HG03045 (cell line): ENCODE results near the gene PRRG2.

Experiments
- ATAC-seq: cut with Tn5 transposase; IDR thresholded peaks from one replicate; pipeline ENCODE4 v1.9.1; 2021; ENCODE audit warnings: mild to moderate bottlenecking, moderate library complexity; ENCODE audit not compliant: unreplicated experiment

The PRRG2 gene

DNA sequence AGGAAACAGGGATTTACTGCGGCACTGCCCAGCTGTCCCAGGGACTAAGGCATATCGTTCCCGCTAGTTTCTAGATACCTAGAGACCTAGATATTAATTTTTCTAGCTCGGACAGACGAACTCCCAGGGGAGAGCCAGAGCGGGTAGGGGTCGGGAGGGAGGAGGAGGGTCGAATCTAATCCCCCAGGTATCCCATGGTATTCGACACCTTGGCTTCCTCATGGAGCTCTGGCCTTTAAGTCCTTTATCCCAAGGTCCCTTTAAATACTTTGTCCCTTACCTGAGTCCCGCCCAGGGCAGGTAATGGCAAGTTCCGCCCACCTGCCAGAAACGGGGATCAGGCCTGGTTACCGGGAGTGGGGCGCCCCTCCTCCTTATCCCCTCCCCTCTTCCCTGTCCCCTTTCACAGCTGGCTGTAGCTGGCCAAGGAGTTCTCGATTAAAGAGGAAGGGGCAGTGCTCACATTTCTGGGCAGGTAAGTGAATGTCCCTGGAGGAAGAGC, at the start of gene PRRG2:
Gene PRRG2 (plus strand): TSS at position 310 of the 502 bp plus-strand sequence. CDS start 1,904 bp downstream, outside the sequence.
- no peak for ATAC-seq

DNA sequence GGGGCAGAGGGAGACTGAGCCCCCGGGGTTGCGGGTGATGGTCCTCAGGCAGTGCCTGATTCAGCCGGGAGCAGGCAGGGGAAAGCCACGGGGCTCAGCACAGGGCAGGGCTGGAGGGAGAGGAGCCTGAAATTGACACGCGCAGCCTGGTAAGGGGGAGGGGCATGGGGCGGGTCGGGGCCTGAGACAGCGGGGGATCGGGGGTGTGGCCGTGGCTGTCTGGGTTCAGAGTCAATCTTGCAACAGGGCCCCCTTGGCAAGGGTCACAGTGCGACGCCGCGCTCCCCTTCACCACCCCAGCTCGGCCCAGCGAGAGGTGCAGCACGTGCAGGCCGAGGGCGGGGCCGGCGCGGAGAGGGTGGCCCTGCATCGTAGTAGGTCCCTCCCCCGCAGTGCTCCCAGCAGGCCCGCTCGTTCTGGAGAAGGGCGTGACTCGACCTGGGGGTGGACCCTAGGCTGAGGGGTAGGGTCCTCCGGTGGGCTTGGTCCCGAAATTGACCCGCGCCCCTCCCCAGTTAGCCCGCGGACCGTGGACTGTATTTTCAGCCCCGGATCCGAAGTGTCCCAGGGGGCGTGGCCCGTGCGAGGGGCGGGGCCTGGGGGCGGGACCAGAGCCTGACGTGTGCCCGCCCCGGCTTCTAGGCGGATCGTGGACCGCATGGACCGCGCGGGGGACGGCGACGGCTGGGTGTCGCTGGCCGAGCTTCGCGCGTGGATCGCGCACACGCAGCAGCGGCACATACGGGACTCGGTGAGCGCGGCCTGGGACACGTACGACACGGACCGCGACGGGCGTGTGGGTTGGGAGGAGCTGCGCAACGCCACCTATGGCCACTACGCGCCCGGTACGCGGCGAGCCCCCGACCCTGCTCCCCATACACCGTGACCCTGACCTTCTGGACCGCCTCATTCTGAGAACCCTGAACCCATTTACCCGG, 47.3 kb upstream of the PRRG2 start:
- peak; percentile 72 for ATAC-seq

DNA sequence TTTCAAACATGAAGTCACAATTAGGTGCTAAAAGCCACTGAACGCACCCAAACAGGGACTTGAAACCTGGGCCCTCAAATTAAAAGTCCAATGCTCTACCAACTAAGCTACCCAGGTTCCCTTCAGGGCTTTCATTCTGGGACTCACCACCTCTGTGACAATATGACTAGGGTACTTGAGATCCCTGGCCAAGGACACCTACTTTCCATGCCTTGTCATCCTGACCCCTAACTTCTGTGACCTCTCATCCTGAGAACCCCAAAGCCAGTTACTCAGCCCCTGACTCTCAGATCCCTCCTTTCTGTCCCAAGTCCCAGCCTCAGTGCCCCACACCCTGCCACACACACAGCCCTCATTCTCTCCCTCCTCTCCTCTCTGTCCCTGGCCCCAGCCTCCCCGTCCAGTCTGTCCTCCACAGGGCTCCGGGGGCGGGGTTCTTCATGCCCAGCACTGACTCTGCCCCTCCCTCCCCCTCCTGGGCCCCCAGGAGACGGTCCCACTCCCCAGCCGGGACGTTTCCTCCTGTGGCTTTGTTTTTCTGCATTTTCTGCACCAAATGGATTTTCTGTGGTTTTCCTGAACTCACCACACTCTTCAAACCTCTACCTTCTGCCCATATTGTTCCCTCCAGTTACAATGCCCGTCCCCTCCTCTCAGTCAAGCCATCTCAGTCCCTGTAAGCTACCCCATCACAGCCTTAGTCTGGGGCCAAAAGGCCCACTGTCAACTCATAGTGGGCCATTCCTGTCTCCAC, 46.3 kb upstream of the PRRG2 start:
- ATAC-seq, result no peak

DNA sequence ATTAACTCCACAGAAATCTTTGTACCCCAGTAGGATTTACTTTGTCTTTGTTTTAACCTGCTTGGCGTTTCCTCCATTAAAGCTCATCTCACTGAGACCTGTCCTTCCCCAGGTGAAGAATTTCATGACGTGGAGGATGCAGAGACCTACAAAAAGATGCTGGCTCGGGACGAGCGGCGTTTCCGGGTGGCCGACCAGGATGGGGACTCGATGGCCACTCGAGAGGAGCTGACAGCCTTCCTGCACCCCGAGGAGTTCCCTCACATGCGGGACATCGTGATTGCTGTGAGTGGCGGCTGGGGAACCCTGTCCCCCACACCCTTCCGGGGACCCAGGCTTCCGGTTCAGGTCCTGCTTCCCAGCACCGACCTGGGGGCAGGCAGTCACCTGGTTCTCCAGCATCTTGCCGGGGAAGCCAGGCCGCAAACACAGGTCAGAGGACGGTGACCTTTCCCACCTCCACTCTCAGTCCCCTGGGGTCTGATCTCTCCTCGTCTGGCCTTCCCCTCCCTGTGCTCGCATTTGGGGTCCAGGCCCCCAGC, 44.1 kb upstream of the PRRG2 start:
- ATAC-seq, result no peak

DNA sequence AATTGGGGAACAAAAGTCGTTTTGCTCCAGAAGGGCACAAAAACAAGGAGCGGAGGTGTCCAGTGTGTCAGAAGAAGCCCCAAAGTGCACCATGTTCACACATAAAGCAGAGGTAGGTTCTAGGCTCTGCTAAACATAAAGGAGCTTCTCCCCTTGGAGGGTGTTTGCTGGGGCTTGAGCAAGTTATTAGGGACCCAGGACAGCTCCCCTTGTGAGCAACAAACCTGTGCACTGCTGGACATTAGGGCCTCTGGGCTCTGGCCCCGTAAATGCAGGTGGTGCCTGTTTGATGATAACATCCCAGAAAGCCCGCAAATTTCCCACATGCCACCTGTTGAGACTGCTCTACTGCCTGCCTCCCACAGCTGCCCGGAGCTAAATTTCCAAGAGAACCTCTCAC, 42.5 kb upstream of the PRRG2 start:
- no peak for ATAC-seq

DNA sequence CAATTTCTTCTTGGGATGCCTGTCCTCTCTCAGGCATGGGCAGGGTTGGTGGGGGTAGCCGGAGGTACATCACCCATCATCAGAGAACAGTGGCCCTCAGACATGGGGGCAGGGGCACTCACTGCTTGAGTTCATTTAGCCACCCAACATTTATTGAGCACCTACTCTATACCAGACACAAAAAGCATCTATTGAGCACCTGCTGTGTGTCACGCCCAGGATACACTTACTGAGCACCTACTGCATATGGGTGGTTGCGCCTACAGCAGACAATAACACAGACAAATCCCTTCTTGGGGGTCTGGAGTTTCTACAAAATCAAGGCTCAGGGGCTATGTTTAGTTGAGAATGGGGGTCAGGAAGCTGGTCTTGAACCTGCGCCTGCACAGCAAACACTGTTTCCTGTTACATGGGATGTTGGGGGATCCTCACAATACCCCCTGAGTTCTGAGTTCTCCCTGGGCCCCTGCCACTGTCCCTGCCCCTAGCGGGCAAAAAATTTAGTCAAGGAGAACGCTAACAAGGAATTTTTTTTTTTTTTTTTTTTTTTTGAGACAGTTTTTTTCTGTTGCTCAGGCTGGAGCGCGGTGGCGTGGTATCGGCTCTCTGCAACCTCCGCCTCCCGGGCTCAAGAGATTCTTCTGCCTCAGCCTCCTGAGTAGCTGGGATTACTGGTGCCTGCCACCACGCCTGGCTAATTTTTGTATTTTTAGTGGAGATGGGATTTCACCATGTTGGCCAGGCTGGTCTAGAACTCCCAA, 41.7 kb upstream of the PRRG2 start:
- ATAC-seq, result no peak

DNA sequence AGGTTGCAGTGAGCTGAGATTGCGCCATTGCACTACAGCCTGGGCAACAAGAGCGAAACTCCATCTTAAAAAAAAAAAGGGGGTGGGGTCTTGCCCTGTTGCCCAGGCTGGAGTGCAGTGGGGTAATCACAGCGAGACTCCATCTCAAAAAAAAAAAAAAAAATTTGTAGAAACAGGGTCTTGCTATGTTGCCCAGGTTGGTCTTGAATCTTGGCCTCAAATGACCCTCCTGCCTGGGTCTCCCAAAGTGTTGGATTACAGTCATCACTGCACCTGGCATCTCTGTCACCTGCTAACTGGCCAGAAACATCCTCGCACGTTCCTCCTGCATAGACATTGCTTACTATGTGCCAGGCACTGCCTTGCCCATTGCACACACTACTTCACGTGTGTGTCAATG, 39.2 kb upstream of the PRRG2 start:
- ATAC-seq, result no peak

DNA sequence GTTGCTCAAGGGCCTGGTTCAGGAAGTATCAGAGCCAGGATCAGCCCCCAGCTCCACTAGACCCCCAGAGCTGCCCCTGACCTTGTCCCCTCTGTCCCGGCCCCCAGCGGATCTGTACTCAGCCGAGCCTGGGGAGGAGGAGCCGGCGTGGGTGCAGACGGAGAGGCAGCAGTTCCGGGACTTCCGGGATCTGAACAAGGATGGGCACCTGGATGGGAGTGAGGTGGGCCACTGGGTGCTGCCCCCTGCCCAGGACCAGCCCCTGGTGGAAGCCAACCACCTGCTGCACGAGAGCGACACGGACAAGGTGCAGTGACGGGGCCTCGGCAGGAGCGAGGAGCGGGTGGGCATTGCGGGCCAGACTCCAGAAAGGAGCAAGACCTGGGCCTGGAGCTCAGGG, 38.7 kb upstream of the PRRG2 start:
- no peak for ATAC-seq

DNA sequence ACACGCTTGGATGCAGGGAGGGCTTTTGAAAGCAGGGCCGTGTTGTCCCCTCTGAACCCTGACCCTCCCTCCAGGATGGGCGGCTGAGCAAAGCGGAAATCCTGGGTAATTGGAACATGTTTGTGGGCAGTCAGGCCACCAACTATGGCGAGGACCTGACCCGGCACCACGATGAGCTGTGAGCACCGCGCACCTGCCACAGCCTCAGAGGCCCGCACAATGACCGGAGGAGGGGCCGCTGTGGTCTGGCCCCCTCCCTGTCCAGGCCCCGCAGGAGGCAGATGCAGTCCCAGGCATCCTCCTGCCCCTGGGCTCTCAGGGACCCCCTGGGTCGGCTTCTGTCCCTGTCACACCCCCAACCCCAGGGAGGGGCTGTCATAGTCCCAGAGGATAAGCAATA, 38.1 kb upstream of the PRRG2 start:
- no peak for ATAC-seq

DNA sequence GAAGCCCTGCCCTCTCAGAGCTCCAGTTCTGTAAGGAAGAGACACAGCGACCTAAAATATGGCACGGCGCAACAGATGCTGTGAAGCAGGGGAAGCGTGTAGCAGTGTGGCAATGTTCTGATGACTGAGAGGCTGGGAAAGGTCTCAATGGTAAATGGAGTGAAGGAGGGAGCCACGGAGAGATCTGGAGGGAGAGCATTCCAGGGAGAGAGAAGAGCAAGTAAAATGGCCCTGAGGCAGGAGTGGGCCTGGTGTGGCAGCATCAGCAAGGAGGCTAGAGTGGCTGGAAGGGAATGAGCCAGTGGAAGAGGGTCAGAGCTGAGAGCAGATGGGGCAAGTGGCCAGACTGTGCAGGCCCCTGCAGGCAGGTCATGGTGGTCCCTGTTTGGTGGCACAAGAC, 37.0 kb upstream of the PRRG2 start:
- ATAC-seq, result no peak

DNA sequence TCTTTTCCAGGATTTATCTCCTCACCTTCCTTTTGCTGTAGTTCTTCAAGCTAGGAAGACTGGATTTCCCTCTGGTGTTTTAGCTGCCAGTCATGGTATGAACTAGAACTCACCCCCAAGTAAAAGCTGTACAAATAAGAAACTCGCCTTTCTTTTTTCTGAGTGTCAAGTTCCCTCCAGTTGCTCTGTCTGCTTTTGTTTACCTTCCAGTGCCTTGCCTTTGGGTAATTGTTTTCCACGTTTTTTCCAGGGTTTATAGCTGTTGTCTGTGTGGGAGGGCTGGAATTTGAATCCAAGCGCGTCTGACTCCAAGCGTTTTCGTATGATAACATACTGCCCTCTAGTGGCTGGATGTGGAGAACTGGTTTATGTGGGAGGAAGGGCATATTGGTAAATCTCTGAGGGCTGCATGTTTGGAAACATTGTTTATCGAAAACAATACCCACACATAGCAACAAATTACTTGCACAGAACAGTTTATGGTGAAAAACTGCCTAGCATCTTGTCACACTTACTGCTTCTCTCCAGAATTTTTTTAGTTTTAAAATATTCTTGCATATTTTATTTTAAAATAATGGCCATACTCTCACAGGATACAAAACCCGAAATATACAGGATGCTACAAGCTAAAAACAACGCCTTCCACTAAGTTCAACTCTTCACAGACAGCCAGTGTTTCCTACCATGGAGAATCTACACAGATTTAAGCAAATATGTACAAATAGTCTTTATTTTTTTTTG, 34.1 kb upstream of the PRRG2 start:
- ATAC-seq, result no peak

DNA sequence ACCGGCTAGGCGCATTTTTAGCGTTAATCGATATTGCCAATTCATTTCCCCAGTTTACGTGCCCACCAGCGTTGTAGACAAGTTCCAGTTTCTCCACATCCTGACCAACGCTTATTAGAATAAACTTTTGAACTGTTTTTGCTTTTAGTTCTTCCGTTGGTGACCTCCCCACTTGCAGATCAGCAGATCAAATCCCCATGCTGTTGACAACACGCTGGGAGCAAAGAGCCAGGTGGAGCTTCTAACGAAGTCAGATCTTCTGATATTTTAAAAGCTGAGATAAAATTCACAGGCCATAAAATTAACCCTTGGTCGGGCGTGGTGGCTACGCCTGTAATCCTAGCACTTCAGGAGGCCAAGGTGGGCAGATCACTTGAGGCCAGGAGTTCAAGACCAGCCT, 32.1 kb upstream of the PRRG2 start:
- ATAC-seq, result no peak

DNA sequence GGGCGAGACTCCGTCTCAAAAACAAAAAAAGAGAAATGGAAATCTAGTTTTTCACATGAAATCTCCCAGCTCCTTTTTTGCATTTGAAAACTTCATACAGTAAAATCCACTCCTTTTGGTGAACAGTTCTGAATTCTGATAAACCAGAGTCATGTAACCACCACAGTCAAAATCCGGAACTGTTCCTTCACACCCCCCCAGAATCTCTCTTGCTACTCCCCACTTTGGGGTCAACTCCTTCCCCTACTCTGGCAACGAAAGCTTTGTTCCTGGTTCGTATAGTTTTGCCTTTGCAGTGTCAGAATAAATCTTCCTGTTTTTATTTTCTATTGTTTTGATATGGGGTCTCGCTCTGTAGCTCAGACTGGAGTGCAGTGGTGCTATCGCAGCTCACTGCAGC, 29.6 kb upstream of the PRRG2 start:
- ATAC-seq, result no peak

DNA sequence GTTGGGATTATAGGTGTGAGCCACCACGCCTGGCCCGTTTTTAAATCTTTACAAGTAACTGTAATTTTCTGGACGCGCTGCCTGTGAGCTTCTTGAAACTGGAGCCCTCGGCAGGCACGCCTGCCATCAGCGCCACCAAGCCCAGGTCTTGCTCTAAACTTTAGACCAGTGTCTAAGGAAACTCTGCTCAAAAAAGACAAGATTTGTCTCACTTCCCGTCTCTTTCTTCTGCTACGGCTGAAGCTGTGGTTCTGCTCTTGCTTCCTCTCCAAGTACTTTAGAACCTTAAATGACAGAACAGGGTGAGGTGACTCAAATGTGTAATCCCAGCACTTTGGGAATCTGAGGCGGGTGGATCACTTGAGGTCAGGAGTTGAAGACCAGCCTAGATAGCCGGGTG, 28.4 kb upstream of the PRRG2 start:
- ATAC-seq, result no peak

DNA sequence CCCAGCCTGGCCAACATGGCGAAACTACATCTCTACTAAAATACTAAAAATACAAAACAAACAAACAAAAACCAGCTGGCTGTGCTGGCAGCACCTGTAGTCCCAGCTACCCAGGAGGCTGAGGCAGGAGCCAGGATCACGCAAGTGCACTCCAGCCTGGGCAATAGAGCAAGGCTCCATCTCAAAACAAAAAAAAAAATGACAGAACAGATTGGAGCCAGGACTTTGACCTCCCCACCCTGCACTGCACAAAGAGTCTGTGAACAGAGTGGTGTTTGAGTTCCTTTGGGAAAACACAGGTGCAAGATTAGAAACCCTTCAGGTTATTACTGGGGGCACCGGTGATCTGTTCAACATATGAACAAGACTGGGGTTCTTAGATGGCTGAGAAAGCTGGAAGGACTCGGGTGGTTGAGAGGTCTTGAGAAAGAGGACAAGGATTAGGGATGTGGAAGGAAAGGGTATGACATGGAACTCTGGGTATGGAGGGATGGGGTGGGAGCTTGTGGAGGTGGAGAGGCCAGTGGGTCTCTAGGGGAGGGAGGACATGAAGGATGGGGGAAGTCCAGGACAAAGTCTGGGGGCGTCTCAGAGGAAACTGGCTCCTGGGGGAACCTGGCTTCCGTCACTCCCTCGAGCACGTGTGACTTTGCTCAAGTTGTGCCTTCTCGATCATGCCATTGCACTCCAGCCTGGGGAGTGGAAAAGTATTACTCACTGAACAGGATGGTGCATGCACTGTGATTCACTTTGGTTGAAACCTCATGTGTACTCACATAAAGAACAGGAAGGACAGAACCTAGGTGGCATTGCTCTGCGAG, 27.5 kb upstream of the PRRG2 start:
- no peak for ATAC-seq

DNA sequence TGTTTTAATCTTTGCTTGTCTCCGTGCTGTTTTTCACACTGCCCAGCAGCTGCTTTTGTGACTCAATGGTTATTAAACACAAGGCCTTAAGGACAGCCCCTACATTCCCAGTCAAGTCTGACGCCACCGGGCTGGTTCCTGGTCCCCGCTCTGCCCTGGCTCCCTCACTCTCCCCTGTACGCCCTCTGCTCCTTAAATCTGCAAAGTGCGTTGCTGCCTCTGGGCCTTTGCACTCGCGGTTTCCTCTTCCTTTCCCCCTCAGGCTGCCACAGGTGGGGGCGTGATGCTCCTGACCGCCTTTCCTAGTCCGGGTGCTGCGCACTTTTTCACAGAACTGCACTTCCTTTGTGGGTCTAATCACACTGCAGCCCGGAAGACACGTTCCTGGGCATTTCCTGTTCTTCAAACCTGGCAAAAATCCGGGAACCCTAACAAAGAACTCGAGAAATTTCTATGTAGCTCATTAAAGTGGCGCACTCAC, 26.4 kb upstream of the PRRG2 start:
- no peak for ATAC-seq

DNA sequence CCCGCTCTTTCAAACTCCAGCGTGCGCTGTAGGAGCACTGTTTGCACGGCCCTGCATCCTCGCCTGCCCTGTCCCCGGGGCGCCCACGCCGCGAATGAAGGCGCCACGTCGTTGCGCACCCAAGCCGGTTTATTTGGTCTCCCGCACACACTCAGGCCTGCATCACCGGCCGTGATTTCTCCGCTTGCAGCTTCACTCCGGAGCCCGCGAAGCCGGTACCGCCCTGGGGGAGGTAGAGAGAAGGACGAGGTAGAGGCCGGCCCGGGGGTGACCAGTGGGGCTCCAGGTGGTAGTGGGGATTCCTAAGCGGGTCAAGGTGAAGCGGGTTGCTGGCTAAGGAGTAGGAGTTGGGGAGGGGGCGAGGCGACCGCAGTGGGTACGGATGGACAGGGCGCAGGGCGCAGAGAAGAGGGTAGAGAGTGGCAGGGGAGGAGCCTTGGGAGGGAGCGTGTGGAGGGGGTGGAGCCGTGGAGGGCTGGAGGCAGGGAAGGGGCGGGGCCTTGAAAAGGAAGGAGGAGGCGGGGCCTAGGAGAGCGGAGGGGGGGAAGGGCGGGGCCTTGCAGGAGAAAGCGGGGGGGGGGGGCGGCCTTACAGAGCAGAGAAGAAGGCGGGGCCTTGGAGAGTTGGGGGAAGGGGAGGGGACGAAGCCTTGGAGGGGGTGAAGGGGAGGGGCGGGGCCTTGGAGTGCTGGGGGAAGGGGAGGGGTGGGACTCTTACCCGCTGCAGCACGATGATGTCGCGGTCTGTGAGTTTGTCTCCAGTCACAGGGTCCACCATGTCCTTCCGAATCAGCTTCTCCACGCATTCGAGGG, 25.3 kb upstream of the PRRG2 start:
- no peak for ATAC-seq
